HepG2 (cell line): ENCODE measurements around the gene NGEF. TPM values are rescaled to one million over a fixed set of nuclear protein-coding genes. Genes with fewer than 3 reads are reported as not detected.
A peak's percentile ranks its signal among the peaks of the same experiment; 100 is the strongest.

ENCODE experiments used
- ATAC-seq: fragments of 200-7000 bp; cut with Tn5 transposase; 3 replicates; pipeline ENCODE4 v1.9.1; 2020; ENCODE audit warnings: mild to moderate bottlenecking, moderate library complexity
- BruUV-seq: library from RNA; stranded (reverse); fragments of 400-500 nt; replicated peaks from 2 replicates; lab custom pipeline; 2021; lab: Mats Ljungman, UMichigan
- CTCF ChIA-PET: fragments of 300-600 bp; formaldehyde crosslinking; extraction: SDS; loops from one replicate; lab custom pipeline; 2021; ENCODE audit warnings: low total read pairs, inconsistent platforms, low intra/inter-chr PET ratio; lab: Yijun Ruan, JAX
- POLR2A ChIA-PET: fragments of 350-600 bp; sonication (Branson Sonifier 250); formaldehyde crosslinking; loops from one replicate; lab custom pipeline; 2020; ENCODE audit warnings: antibody characterized with exemption, inconsistent platforms; lab: Yijun Ruan, JAX
- DNase-seq: peaks from one replicate; pipeline ENCODE4 v3.0.0-alpha.2; 2015; ENCODE audit warnings: low spot score
- FAIRE-seq: peaks from 3 replicates; lab custom pipeline; 2011; peaks lifted over from hg19 to GRCh38; lab: Jason Lieb, UNC
- H2AFZ ChIP-seq: one replicate; pipeline ENCODE4 v1.6.1; 2011; ENCODE audit warnings: low read length, inconsistent platforms
- H3K27ac ChIP-seq: fragments of 300-600 bp; 3 replicates; pipeline ENCODE4 v1.8.0; 2011; ENCODE audit warnings: mixed run types, mild to moderate bottlenecking, mixed read lengths, low read length, inconsistent platforms; ENCODE audit not compliant: insufficient read depth; ENCODE audit errors: extremely low read length
- H3K27me3 ChIP-seq, 2 experiments: fragments of 200-600 bp in 1 of 2; 2 replicates in 1 of 2; 3 replicates in 1 of 2; pipeline versions ENCODE4 v1.6.0 to v1.8.0; 2011; ENCODE audit warnings: low read length in 2 of 2, mild to moderate bottlenecking in 2 of 2, moderate library complexity in 2 of 2, inconsistent platforms in 1 of 2; ENCODE audit not compliant: insufficient read depth in 2 of 2, control insufficient read depth in 1 of 2
- H3K36me3 ChIP-seq, 2 experiments: fragments of 200-600 bp in 1 of 2; replicated peaks in 1 of 2; 2 replicates in 1 of 2; 3 replicates in 1 of 2; pipeline versions ENCODE4 v1.5.1 to v1.8.0; 2011; ENCODE audit warnings: low read length in 2 of 2, inconsistent platforms in 1 of 2; ENCODE audit not compliant: insufficient read depth in 2 of 2, control insufficient read depth in 1 of 2
- H3K4me1 ChIP-seq: 2 replicates; pipeline ENCODE4 v1.5.1; 2012; ENCODE audit warnings: low read length, inconsistent platforms; ENCODE audit not compliant: insufficient read depth
- H3K4me2 ChIP-seq: 2 replicates; pipeline ENCODE4 v1.6.0; 2011; ENCODE audit warnings: low read depth, low read length, inconsistent platforms
- H3K4me3 ChIP-seq, 3 experiments: fragments of 200-600 bp in 1 of 3; sonication (generic), shearing (Covaris generic) in 1 of 3; replicated peaks in 1 of 3; 2 replicates each; pipeline ENCODE4 v1.5.1; 2011 to 2016; ENCODE audit warnings: low read length in 3 of 3, inconsistent platforms in 2 of 3, low read depth in 2 of 3, mild to moderate bottlenecking in 2 of 3, control low read depth in 1 of 3, mixed read lengths in 1 of 3; ENCODE audit not compliant: insufficient read depth in 1 of 3
- H3K79me2 ChIP-seq: one replicate; pipeline ENCODE4 v1.6.1; 2011; ENCODE audit warnings: low read length, inconsistent platforms; ENCODE audit not compliant: insufficient read depth
- H3K9ac ChIP-seq: 2 replicates; pipeline ENCODE4 v1.6.0; 2011; ENCODE audit warnings: mild to moderate bottlenecking, low read depth, low read length, inconsistent platforms; ENCODE audit not compliant: insufficient read depth
- H3K9me3 ChIP-seq: 2 replicates; pipeline ENCODE4 v1.5.1; 2012; ENCODE audit warnings: mild to moderate bottlenecking, low read length
- H4K20me1 ChIP-seq: 2 replicates; pipeline ENCODE4 v1.6.0; 2011; ENCODE audit warnings: inconsistent platforms, mild to moderate bottlenecking, low read length, moderate library complexity; ENCODE audit not compliant: insufficient read depth
- ARID2 ChIP-seq: sonication (generic); formaldehyde crosslinking; IDR thresholded peaks from 2 replicates; pipeline ENCODE4 v1.8.1; 2022; ENCODE audit warnings: mild to moderate bottlenecking, missing genetic modification reagents, borderline replicate concordance
- KAT2B ChIP-seq: fragments of 150-350 bp; IDR thresholded peaks from 2 replicates; pipeline ENCODE4 v1.6.1; 2014; ENCODE audit warnings: low read depth, low read length, borderline replicate concordance
- NFE2L1 ChIP-seq: sonication (generic); formaldehyde crosslinking; IDR thresholded peaks from 2 replicates; pipeline ENCODE4 v1.4.0; 2020; ENCODE audit warnings: missing genetic modification reagents, mild to moderate bottlenecking, borderline replicate concordance
- PHF20 ChIP-seq: sonication (generic); formaldehyde crosslinking; IDR thresholded peaks from 2 replicates; pipeline ENCODE4 v1.5.0; 2020; ENCODE audit warnings: mild to moderate bottlenecking, missing genetic modification reagents
- PHF5A ChIP-seq: IDR thresholded peaks from one replicate; pipeline ENCODE4 v1.6.1; 2018; ENCODE audit warnings: low read depth, missing genetic modification reagents; ENCODE audit not compliant: unreplicated experiment
- POLR2A ChIP-seq, 2 experiments: IDR thresholded peaks; 2 replicates each; pipeline ENCODE4 v1.6.1; 2011; ENCODE audit warnings: low read depth in 2 of 2, low read length in 2 of 2, mild to moderate bottlenecking in 1 of 2, moderate library complexity in 1 of 2; ENCODE audit not compliant: insufficient read depth in 1 of 2
- SMYD3 ChIP-seq: sonication (generic); formaldehyde crosslinking; IDR thresholded peaks from 2 replicates; pipeline ENCODE4 v1.8.1; 2023; ENCODE audit warnings: mild to moderate bottlenecking, missing genetic modification reagents
- YEATS2 ChIP-seq: sonication (generic); formaldehyde crosslinking; IDR thresholded peaks from 2 replicates; pipeline ENCODE4 v1.4.0; 2020; ENCODE audit warnings: missing genetic modification reagents, borderline replicate concordance
- ZIK1 ChIP-seq: sonication (generic); formaldehyde crosslinking; IDR thresholded peaks from 2 replicates; pipeline ENCODE4 v1.5.0; 2020; ENCODE audit warnings: mild to moderate bottlenecking, low read depth, missing genetic modification reagents, borderline replicate concordance
- ZNF121 ChIP-seq: sonication (generic); formaldehyde crosslinking; IDR thresholded peaks from 2 replicates; pipeline ENCODE4 v1.5.0; 2020; ENCODE audit warnings: mild to moderate bottlenecking, missing genetic modification reagents
- ZNF747 ChIP-seq: sonication (generic); formaldehyde crosslinking; IDR thresholded peaks from 2 replicates; pipeline ENCODE4 v1.8.1; 2023; ENCODE audit warnings: missing genetic modification reagents, mild to moderate bottlenecking, borderline replicate concordance
- WGBS: methylation state at CpG from one replicate; pipeline ENCODE4 v1.1.6; 2017; ENCODE audit warnings: low lambda C conversion rate; 5-methylcytosine and 5-hydroxymethylcytosine counted together
- in situ Hi-C: cut with HindIII; loops from 2 replicates; pipeline ENCODE4 v1.10.0; 2017; ENCODE audit warnings: low pct_unique_long_range_greater_than_20kb; ENCODE audit not compliant: extremely low pct_ligation_motif_present
- intact Hi-C: fragments of 100-400 bp; cut with micrococcal nuclease; formaldehyde crosslinking; loops from one replicate; pipeline ENCODE4 v1.10.0; 2022; ENCODE audit not compliant: unreplicated experiment
- polyA plus RNA-seq, 8 experiments: library from polyadenylated mRNA; depleted of rRNA in 3 of 8; stranded (reverse) in 7 of 8; unstranded in 1 of 8; fragments of >200 nt; fragmentation: Illumina TruSeq in 4 of 8; extraction: Trizol in 4 of 8; gene quantifications; 2 replicates each; pipeline versions ENCODE4 v1.2.1 to v1.2.3, GENCODE V29; 2011 to 2016; ENCODE audit warnings: low read depth in 4 of 8, missing spikeins in 1 of 8, mixed read lengths in 1 of 8; ENCODE audit not compliant: insufficient read depth in 1 of 8
- total RNA-seq, 5 experiments: library from RNA; depleted of rRNA; stranded (reverse); fragments of >200 nt; fragmentation: Illumina TruSeq; extraction: Trizol; gene quantifications; 2 replicates each; pipeline ENCODE4 v1.2.3, GENCODE V29; 2016; ENCODE audit warnings: low read depth in 1 of 5

Gene NGEF
- total and polyA plus RNA-seq, 2 of the 13 experiments (the other 11 are each of a cell fraction or from before 2014, with no cell fraction given): 14.4 to 36.9 TPM

DNA sequence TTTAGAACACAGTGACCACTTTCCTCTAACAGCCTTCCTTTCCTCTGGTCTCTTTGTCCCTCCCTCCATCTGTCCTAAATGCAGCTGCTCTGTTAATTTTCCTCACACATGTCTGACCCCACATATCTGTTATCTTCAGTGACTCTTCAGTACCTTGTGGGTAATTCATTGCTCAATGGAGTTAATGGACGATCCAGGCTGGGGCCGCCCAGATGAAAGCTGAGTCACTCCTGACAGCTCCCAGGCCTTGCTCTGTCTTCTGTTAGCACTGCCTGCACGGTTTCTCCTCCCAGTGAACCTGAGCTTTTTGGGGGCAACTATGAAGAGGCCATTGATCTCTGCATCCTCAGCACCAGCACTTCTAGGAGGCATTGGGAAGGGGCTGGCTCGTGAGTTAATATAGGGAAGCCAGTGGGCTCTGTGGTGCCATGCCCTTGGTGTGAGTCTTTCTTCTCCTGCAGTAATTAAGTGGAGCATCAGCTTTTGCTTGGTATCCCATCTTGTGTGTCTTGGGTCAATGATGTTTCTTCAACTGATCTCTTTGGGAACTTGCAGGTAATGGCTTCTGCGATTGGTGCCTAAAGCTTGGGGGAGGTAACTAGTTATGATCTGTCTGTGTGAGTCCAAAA lies 75.7 kb downstream of the NGEF start (continued):
- 0 out of 2 replicates have a peak, but pooled peaks have one; percentile 47 for TF ChIP-seq NFE2L1 (CRISPR knock-in tag)

DNA sequence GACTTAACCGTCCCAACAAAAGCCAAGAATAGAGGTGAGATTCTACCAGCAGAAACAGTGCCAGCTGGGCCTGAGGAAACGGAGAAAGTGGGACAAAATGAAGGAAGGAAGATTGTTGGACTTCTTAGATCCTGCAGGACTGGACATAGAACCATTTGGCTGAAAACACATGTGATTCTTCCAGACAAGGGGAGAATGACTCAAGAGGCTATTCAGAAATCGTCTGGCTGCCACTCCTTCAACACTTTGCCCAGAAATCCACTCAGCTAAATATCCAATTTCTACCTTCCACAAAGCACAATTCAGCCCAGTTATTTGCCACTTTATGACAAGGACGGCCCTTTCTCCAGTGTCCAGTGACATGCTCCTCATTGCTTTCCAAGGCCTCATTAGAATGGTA lies 81.4 kb downstream of the NGEF start:
- Histone ChIP-seq H3K4me1 (no peaks in the 10 kb centered on the region), H3K27ac (no peak overlapping the region), H4K20me1 (no peaks in the 10 kb centered on the region), H3K36me3 (peaks cover 0 to 8% of the 10 kb centered on the region in 2 experiments; a peak in 2 of 5 replicates), H3K4me3 (no peak overlapping the region), H3K4me2 (no peak overlapping the region), H3K27me3 (no peaks in the 10 kb centered on the region), H3K79me2 (no peaks in the 10 kb centered on the region), H3K9ac (no peak overlapping the region), H2AFZ (no peak overlapping the region), H3K9me3 (no peaks in the 10 kb centered on the region)
- intact Hi-C loops (no loop called here), in situ Hi-C loops (no loop called here)
- ChIA-PET CTCF (no interaction called here), POLR2A (no interaction called here)
- 92% methylated on average over 4 of the region's 4 CpGs for WGBS
- no peak for ATAC-seq
- no TSS peak for BruUV-seq
- TF ChIP-seq ZNF747 (CRISPR knock-in tag) (no peak), PHF20 (no peak), SMYD3 (CRISPR knock-in tag) (no peak), ZNF121 (CRISPR knock-in tag) (no peak), ZIK1 (CRISPR knock-in tag) (no peak), POLR2A (IDR thresholded peaks at IDR 0.05; ENCODE audit: insufficient read depth in 1 of 2, low read depth in 2 of 2, low read length in 2 of 2) (no peak), YEATS2 (no peak), PHF5A (no peak), ARID2 (no peak), KAT2B (no peak)
- DNase-seq: no peak
- no peak for FAIRE-seq
